PFSK-1 (cell line): ENCODE results near the gene NRAP.

Source experiments
- FOXP2 ChIP-seq: optimal IDR thresholded peaks from 2 replicates; pipeline ENCODE3; 2011; ENCODE audit warnings: borderline replicate concordance, control low read depth, inconsistent platforms; ENCODE audit not compliant: insufficient read depth; ENCODE audit errors: extremely low read length, extremely low read depth
- POLR2AphosphoS5 ChIP-seq: IDR thresholded peaks from 2 replicates; pipeline ENCODE4 v1.6.1; 2012; ENCODE audit warnings: low read depth, mild to moderate bottlenecking, control low read depth, low read length, moderate library complexity
- SIN3A ChIP-seq: IDR thresholded peaks from 2 replicates; pipeline ENCODE4 v1.6.1; 2012; ENCODE audit warnings: mild to moderate bottlenecking, low read length, moderate library complexity, borderline replicate concordance; ENCODE audit not compliant: insufficient read depth
- TAF1 ChIP-seq: IDR thresholded peaks from 2 replicates; pipeline ENCODE4 v1.6.1; 2012; ENCODE audit warnings: low read length, control low read depth, borderline replicate concordance; ENCODE audit not compliant: insufficient read depth
- TF ChIP-seq, protein P1 (sequence below), 2 experiments: IDR thresholded peaks; 2 replicates each; pipeline versions ENCODE4 v1.6.1 to v1.8.0; 2011 to 2012; ENCODE audit warnings: low read depth in 2 of 2, low read length in 2 of 2, control low read depth in 1 of 2, inconsistent platforms in 1 of 2, mild to moderate bottlenecking in 1 of 2, moderate library complexity in 1 of 2; ENCODE audit not compliant: insufficient read depth in 1 of 2

Gene NRAP

GRCh38 chr10:113711142-113711541 lies 47.3 kb upstream of the NRAP start:
- TF ChIP-seq, protein P1, sequence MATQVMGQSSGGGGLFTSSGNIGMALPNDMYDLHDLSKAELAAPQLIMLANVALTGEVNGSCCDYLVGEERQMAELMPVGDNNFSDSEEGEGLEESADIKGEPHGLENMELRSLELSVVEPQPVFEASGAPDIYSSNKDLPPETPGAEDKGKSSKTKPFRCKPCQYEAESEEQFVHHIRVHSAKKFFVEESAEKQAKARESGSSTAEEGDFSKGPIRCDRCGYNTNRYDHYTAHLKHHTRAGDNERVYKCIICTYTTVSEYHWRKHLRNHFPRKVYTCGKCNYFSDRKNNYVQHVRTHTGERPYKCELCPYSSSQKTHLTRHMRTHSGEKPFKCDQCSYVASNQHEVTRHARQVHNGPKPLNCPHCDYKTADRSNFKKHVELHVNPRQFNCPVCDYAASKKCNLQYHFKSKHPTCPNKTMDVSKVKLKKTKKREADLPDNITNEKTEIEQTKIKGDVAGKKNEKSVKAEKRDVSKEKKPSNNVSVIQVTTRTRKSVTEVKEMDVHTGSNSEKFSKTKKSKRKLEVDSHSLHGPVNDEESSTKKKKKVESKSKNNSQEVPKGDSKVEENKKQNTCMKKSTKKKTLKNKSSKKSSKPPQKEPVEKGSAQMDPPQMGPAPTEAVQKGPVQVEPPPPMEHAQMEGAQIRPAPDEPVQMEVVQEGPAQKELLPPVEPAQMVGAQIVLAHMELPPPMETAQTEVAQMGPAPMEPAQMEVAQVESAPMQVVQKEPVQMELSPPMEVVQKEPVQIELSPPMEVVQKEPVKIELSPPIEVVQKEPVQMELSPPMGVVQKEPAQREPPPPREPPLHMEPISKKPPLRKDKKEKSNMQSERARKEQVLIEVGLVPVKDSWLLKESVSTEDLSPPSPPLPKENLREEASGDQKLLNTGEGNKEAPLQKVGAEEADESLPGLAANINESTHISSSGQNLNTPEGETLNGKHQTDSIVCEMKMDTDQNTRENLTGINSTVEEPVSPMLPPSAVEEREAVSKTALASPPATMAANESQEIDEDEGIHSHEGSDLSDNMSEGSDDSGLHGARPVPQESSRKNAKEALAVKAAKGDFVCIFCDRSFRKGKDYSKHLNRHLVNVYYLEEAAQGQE (IDR thresholded peaks at IDR 0.05; ENCODE audit: insufficient read depth in 1 of 2, low read depth in 2 of 2, low read length in 2 of 2), result no peak
- no peak for TF ChIP-seq SIN3A
- no peak for TF ChIP-seq FOXP2
- TF ChIP-seq POLR2AphosphoS5, result no peak
- TF ChIP-seq TAF1, result no peak

- TF ChIP-seq FOXP2 (no peak), POLR2AphosphoS5 (no peak), SIN3A (no peak), TAF1 (no peak)
- TF ChIP-seq, protein P1 (IDR thresholded peaks at IDR 0.05; ENCODE audit: insufficient read depth in 1 of 2, low read depth in 2 of 2, low read length in 2 of 2), result no peak
Measured at GRCh38 chr10:113709221-113709838, 45.5 kb upstream of the NRAP start.

- TF ChIP-seq POLR2AphosphoS5 (no peak), SIN3A (no peak), TAF1 (no peak), FOXP2 (no peak)
- TF ChIP-seq, protein P1 (IDR thresholded peaks at IDR 0.05; ENCODE audit: insufficient read depth in 1 of 2, low read depth in 2 of 2, low read length in 2 of 2), result no peak
Measured at GRCh38 chr10:113708640-113709039, 44.8 kb upstream of the NRAP start.

GRCh38 chr10:113706623-113707022 lies 42.8 kb upstream of the NRAP start:
- TF ChIP-seq POLR2AphosphoS5 (no peak), SIN3A (no peak), TAF1 (no peak), FOXP2 (no peak)
- TF ChIP-seq, protein P1 (IDR thresholded peaks at IDR 0.05; ENCODE audit: insufficient read depth in 1 of 2, low read depth in 2 of 2, low read length in 2 of 2), result no peak

DNA sequence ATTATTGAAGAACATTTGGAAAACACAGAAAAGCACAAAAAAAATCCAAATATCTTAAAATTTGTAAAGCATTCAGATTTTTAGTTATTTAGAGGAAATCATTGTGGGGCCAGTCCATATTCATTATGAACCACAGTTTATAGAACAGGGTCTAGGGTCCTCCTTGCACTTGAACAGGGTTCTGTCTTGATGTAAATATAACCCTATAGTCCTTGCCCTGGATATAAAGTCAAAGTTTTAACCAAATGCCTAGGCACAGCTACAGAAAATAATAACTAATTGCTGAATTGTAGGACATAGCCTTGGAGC lies 41.5 kb upstream of the NRAP start:
- TF ChIP-seq POLR2AphosphoS5, result no peak
- no peak for TF ChIP-seq SIN3A
- TF ChIP-seq, protein P1 (IDR thresholded peaks at IDR 0.05; ENCODE audit: insufficient read depth in 1 of 2, low read depth in 2 of 2, low read length in 2 of 2), result no peak
- no peak for TF ChIP-seq TAF1
- TF ChIP-seq FOXP2, result no peak
